ENCODE measurements around the gene R3HCC1L.

Gene R3HCC1L

GRCh38 chr10:98292971-98293370 is 158.5 kb downstream of the R3HCC1L start:
- DNase-seq = no peak

- no peak for DNase-seq
These were observed 159.3 kb downstream of the R3HCC1L start for GRCh38 chr10:98293550-98294269.

GRCh38 chr10:98294270-98294627 is 159.8 kb downstream of the R3HCC1L start:
- DNase-seq = no peak

Measured in suppressor macrophage treated with lipopolysaccharide for 1 hour (primary cell).